BLaER1 (cell line): ENCODE data around the gene EDIL3.
"Not testable (repeated sequence)": the region's sequence is repeated elsewhere in the genome, so short reads cannot be mapped to it uniquely, and the experiment has no call there.

Experiments used
- H3K27ac ChIP-seq: shearing (Covaris generic); formaldehyde crosslinking; 2 replicates; pipeline ENCODE4 v1.8.1; 2022
- H3K27me3 ChIP-seq: shearing (Covaris generic); formaldehyde crosslinking; 2 replicates; pipeline ENCODE4 v1.8.1; 2022
- H3K36me3 ChIP-seq: shearing (Covaris generic); formaldehyde crosslinking; 2 replicates; pipeline ENCODE4 v1.8.1; 2022
- H3K4me1 ChIP-seq: shearing (Covaris generic); formaldehyde crosslinking; 2 replicates; pipeline ENCODE4 v1.8.1; 2022
- H3K4me2 ChIP-seq: shearing (Covaris generic); formaldehyde crosslinking; 2 replicates; pipeline ENCODE4 v1.8.1; 2022
- H3K4me3 ChIP-seq: shearing (Covaris generic); formaldehyde crosslinking; 2 replicates; pipeline ENCODE4 v1.8.1; 2022
- H3K9ac ChIP-seq: shearing (Covaris generic); formaldehyde crosslinking; 2 replicates; pipeline ENCODE4 v1.8.1; 2022
- H3K9me3 ChIP-seq: shearing (Covaris generic); formaldehyde crosslinking; 2 replicates; pipeline ENCODE4 v1.8.1; 2022
- H4K20me1 ChIP-seq: shearing (Covaris generic); formaldehyde crosslinking; 2 replicates; pipeline ENCODE4 v1.8.1; 2022
- Cebpa-rat ChIP-seq: shearing (Covaris generic); IDR thresholded peaks from 2 replicates; pipeline ENCODE4 v1.8.1; 2022

EDIL3 gene

DNA sequence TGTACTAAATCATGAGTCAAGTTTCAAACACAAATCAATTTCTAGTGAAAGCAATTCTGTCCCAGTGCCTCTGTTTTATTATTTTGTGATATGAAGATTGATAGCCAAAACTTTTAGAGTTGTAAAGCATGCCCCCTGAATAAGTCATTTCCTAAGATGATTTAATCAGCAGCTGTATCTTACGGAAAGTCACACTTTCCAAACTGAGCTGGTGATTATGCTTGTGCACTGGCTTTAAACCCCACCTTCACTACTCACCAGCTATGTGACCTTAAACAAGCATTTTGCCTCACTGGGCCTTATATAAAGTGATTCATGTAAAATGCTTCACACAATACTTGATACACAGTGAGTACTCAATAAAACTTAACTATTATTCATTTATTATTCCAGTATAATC, 78.1 kb downstream of the EDIL3 start:
- Histone ChIP-seq H3K9me3 (no peaks in the 10 kb centered on the region), H3K27ac (no peak overlapping the region), H3K4me2 (no peak overlapping the region), H4K20me1 (no peaks in the 10 kb centered on the region), H3K36me3 (no peaks in the 10 kb centered on the region), H3K4me3 (no peak overlapping the region), H3K4me1 (no peaks in the 10 kb centered on the region), H3K9ac (no peak overlapping the region), H3K27me3 (no peaks in the 10 kb centered on the region)
- no peak for TF ChIP-seq Cebpa-rat

DNA sequence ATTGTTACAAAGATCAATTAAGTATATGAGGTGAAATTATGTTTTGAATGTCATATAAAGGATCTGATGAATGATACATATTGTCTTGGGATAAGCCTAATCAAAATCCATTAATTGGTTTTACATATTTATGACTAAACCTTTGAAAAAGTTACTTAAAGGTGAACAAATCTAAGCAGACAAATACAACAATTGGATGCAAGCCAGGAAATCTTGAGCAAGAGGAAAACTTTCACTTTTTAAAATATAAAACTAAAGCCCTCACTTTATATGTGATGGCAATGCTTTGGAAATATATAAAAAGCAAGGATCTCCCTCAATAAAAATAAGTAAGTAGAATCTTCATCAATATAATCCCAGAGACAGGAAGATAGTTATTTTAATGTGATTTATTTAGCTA, 80.1 kb downstream of the EDIL3 start:
- Histone ChIP-seq H4K20me1 (no peaks in the 10 kb centered on the region), H3K27me3 (no peaks in the 10 kb centered on the region), H3K9ac (no peak overlapping the region), H3K27ac (no peak overlapping the region), H3K9me3 (no peaks in the 10 kb centered on the region), H3K4me1 (no peaks in the 10 kb centered on the region), H3K4me3 (no peak overlapping the region), H3K4me2 (no peak overlapping the region), H3K36me3 (no peaks in the 10 kb centered on the region)
- TF ChIP-seq Cebpa-rat = no peak

DNA sequence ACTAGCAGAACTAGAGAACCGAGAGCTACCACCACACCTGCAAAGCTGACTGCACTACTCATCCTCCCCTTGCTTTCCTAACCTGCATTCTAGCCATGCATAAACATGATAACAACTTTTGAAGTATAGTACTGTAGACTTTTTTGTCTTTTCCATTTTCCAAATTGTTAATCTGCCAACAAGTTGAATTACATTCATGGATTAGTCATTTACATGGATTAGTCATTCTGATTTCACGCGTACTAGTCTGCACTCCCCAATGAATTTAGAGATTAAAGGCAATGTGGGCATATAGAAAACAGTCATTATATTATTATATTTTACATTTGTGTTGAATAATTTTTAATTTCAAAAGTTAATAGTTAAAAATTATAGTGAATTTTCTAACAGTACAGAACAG, 81.4 kb downstream of the EDIL3 start:
- Histone ChIP-seq H3K9ac (no peak overlapping the region), H3K4me3 (no peak overlapping the region), H3K27me3 (no peaks in the 10 kb centered on the region), H4K20me1 (no peaks in the 10 kb centered on the region), H3K27ac (no peak overlapping the region), H3K4me2 (no peak overlapping the region), H3K4me1 (no peaks in the 10 kb centered on the region), H3K9me3 (no peaks in the 10 kb centered on the region), H3K36me3 (no peaks in the 10 kb centered on the region)
- no peak for TF ChIP-seq Cebpa-rat

DNA sequence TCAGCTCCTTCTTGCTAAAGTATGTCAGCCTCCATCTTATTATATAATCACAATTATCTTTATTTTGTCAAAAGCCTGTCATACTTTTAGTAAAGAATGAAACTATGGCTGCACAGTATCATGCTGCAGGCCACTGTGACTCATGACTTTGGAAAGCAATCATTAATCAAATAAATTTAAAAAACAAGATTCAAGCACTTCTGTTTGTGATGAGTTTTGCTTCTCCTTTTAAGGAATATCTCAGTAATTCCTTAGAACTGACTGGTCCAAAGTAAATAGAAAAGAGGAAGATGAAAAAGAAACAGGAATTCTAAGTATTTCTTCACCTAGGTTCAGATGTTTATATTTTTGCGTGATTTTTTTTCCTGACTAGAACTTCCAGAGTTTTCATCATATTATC, 83.1 kb downstream of the EDIL3 start:
- no peak overlapping the region for H3K4me2 ChIP-seq
- H3K27me3 ChIP-seq = no peaks in the 10 kb centered on the region
- no peaks in the 10 kb centered on the region for H3K36me3 ChIP-seq
- H3K4me1 ChIP-seq = no peaks in the 10 kb centered on the region
- H3K27ac ChIP-seq = no peak overlapping the region
- H3K4me3 ChIP-seq = no peak overlapping the region
- no peak for TF ChIP-seq Cebpa-rat
- no peaks in the 10 kb centered on the region for H4K20me1 ChIP-seq
- H3K9ac ChIP-seq = no peak overlapping the region
- no peaks in the 10 kb centered on the region for H3K9me3 ChIP-seq

DNA sequence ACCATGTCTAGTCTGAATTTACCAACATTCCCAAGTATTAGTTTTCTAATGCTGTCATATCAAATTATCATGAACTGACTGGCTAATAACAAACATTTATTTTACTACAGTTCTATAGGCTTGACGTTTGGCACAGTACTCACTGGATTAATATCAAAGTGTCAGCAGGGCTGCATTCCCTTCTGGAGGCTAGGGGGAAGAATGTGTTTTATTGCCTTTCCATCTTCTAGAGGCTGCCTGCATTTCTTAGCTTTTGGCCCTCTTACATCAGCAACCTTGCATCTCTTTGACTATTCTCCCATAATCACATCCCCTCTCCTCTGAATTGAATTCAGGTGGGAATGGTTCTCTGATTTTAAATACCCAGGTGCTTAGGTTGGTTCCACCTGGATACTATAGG, 84.7 kb downstream of the EDIL3 start:
- no peak overlapping the region for H3K9ac ChIP-seq
- H3K36me3 ChIP-seq = no peaks in the 10 kb centered on the region
- H3K9me3 ChIP-seq = no peaks in the 10 kb centered on the region
- no peak overlapping the region for H3K4me3 ChIP-seq
- H3K27me3 ChIP-seq = no peaks in the 10 kb centered on the region
- H3K4me1 ChIP-seq = no peaks in the 10 kb centered on the region
- no peak for TF ChIP-seq Cebpa-rat
- no peaks in the 10 kb centered on the region for H4K20me1 ChIP-seq
- H3K27ac ChIP-seq = no peak overlapping the region
- no peak overlapping the region for H3K4me2 ChIP-seq

DNA sequence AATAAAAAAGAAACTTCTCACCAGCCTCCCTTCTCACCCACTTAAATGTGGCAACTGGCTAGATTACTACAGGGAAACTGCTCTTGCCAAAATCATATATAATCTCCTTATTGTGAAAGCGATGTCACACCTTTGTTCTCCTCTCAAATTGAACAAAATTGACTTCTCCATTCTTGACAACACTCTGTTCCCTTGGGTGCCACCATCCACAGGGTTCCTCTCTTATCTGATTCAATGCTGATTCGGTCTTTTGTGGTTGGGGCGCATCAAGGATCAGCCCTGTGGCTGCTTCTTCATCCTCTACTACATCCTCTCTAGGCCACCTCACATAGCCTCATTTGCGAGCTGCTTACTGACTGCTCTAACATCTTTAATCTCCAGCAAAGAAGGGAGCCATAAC, 86.1 kb downstream of the EDIL3 start:
- no peak overlapping the region for H3K27ac ChIP-seq
- no peaks in the 10 kb centered on the region for H3K36me3 ChIP-seq
- H3K9ac ChIP-seq = no peak overlapping the region
- H4K20me1 ChIP-seq = no peaks in the 10 kb centered on the region
- no peaks in the 10 kb centered on the region for H3K27me3 ChIP-seq
- TF ChIP-seq Cebpa-rat = no peak
- H3K4me3 ChIP-seq = no peak overlapping the region
- no peaks in the 10 kb centered on the region for H3K9me3 ChIP-seq
- no peaks in the 10 kb centered on the region for H3K4me1 ChIP-seq
- H3K4me2 ChIP-seq = no peak overlapping the region

DNA sequence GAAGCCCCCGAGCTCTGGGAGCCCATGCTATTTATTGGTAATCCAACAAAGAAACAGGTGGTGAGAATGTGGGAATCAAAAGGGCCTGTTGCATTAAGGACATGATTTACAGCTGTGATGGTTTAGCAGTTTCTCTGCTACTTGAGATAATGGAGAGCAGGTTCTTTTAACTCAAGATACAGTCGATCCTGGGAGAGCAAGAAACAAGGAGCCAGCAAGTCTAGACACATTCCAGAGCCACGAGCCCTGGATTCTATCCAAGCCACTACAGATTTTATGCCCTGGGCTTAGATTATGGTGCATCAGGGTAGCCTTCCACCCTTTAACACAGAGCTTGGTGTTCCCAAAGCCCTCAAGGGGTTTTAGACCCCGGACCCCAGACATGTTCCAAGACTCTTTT, 87.0 kb downstream of the EDIL3 start:
- not testable (repeated sequence) for H3K4me1 ChIP-seq, H3K27me3 ChIP-seq, H3K36me3 ChIP-seq, H3K27ac ChIP-seq, H3K4me2 ChIP-seq, H3K4me3 ChIP-seq, H3K9ac ChIP-seq, H4K20me1 ChIP-seq, H3K9me3 ChIP-seq

DNA sequence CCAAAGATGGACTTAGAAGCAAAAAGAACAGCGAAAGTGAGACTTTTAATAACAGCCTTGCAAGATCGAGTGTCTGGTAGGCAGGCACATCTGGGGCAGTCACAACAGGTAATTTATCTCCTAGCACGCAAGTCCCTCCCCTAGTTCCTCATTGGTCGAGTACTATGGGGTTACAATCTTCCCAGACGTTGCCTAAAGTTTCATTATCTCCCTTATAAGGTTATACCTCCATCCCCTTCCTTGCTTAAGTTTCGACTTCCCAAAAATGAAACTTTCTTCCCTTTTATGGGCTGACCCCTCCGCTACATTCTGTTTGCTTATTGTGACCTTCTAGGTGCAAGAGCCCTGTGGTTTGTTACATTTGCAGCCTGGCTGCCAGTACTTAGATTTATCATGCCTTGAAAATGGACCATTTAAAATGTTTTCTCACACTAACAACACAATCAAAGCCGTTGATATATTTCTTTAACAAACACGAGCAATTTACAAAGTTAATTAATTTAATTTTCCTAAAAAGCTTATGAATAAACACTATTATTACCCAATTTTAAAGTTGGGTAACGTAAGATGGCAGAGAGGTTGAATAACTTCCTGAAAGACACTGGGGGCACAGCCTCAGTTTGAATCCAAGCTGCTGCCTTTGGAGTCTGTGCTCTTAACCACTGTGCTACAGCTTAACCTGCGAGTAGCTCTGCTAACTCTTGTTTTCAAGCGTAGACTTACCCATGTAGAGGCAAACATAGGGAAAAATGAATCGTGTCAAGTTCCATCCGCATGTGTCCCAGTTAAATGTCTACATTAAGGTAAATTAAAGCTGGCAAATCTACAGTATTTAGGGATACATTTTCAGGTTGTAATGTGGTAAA, 91.7 kb downstream of the EDIL3 start:
- H3K9ac ChIP-seq = no peak overlapping the region
- no peak overlapping the region for H3K4me3 ChIP-seq
- no peak overlapping the region for H3K4me2 ChIP-seq
- no peak overlapping the region for H3K27ac ChIP-seq
- no peaks in the 10 kb centered on the region for H3K36me3 ChIP-seq
- no peaks in the 10 kb centered on the region for H3K27me3 ChIP-seq
- no peaks in the 10 kb centered on the region for H4K20me1 ChIP-seq
- no peaks in the 10 kb centered on the region for H3K4me1 ChIP-seq
- no peaks in the 10 kb centered on the region for H3K9me3 ChIP-seq
- TF ChIP-seq Cebpa-rat = no peak

DNA sequence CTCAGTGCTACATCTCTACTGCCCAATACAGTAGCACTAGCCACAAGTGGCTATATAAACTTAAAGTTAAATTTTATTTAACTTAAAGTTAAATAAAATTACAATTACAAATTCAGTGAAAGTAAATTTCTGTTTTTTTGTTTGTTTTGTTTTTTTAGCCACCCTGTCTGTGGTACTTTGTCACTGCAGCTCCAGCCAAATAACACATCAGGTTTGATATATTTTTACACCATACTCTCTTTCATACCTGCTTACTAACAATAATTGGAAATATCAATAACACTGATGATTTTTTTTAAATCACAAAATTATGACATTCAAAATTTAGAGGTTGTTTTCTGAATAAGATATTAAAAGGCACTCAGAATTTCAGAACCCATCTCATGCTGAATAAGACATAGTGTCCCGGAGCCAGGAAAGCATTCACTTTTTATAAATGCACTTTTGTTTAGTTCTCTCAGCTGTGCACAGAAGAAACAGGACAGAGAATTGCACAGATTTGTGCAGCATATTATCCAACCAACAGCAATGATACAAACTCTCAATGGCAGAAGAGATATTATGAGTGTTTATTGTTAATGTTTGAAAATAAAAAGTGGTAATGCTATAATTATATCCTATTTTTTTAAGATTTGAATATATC, 92.6 kb downstream of the EDIL3 start:
- Histone ChIP-seq H3K27ac (no peak overlapping the region), H3K36me3 (no peaks in the 10 kb centered on the region), H4K20me1 (no peaks in the 10 kb centered on the region), H3K4me3 (no peak overlapping the region), H3K9ac (no peak overlapping the region), H3K4me2 (no peak overlapping the region), H3K4me1 (no peaks in the 10 kb centered on the region), H3K27me3 (no peaks in the 10 kb centered on the region), H3K9me3 (no peaks in the 10 kb centered on the region)
- TF ChIP-seq Cebpa-rat = no peak

DNA sequence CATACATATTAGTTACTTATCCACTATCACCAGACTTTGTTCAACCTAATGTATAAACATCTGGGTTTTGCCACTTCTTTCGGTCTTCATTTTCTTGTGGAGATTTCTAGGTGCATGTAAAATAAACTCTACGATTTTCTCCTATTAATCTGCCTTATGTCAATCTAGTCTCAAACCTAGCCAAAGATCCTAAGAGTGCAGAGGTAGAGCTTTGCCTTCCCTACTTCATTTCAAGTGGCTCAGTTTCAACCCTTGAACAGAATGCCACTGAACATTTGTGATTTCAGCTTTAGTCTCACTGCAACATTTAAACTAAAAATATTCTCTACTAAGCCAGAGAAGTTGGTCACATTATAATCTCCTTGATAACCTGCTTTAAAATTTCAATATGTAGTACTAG, 94.0 kb downstream of the EDIL3 start:
- Histone ChIP-seq H4K20me1 (no peaks in the 10 kb centered on the region), H3K4me2 (no peak overlapping the region), H3K27me3 (no peaks in the 10 kb centered on the region), H3K9ac (no peak overlapping the region), H3K9me3 (no peaks in the 10 kb centered on the region), H3K36me3 (no peaks in the 10 kb centered on the region), H3K27ac (no peak overlapping the region), H3K4me1 (no peaks in the 10 kb centered on the region), H3K4me3 (no peak overlapping the region)
- no peak for TF ChIP-seq Cebpa-rat
